Esophagus squamous epithelium (tissue), 5 donors: ENCODE measurements around the gene SUPT4H1. TPM values are rescaled to one million over a fixed set of nuclear protein-coding genes. Genes with fewer than 3 reads are reported as not detected.

Experiments
- DNase-seq: peaks from one replicate; lab custom pipeline; 2025; lab: John Stamatoyannopoulos, UW
- H3K27ac ChIP-seq, 4 donors: fragments of 200-600 bp; sonication (generic); one replicate each; pipeline ENCODE4 v1.5.1; 2016 to 2019; ENCODE audit warnings: mild to moderate bottlenecking in 1 of 4
- H3K27me3 ChIP-seq, 4 donors: fragments of 200-600 bp; sonication (generic); 1 replicate in 3 of 4; 2 replicates in 1 of 4; pipeline versions ENCODE4 v1.5.1 to v1.6.0; 2017 to 2021; ENCODE audit warnings: antibody characterized with exemption in 1 of 4
- H3K36me3 ChIP-seq, 3 donors: fragments of 200-600 bp; sonication (generic); one replicate each; pipeline ENCODE4 v1.5.1; 2016 to 2019
- H3K4me1 ChIP-seq, 3 donors: fragments of 200-600 bp; sonication (generic); one replicate each; pipeline ENCODE4 v1.5.1; 2017 to 2019
- H3K4me3 ChIP-seq, 4 donors: fragments of 200-600 bp; sonication (generic); 1 replicate in 3 of 4; 2 replicates in 1 of 4; pipeline ENCODE4 v1.5.1; 2016 to 2019; ENCODE audit warnings: mild to moderate bottlenecking in 2 of 4, moderate library complexity in 1 of 4
- H3K9me3 ChIP-seq, 3 donors: fragments of 200-600 bp; sonication (generic); one replicate each; pipeline ENCODE4 v1.5.1; 2016 to 2019
- CTCF ChIP-seq, 6 experiments: fragments of 450-650 bp in 4 of 6; fragments of 200-600 bp in 2 of 6; sonication (generic) in 2 of 6; IDR thresholded peaks; one replicate each; pipeline ENCODE4 v1.5.1; 2016 to 2019; ENCODE audit warnings: antibody characterized with exemption in 6 of 6, mild to moderate bottlenecking in 4 of 6, moderate library complexity in 4 of 6
- POLR2A ChIP-seq, 4 donors: fragments of 450-650 bp; IDR thresholded peaks; one replicate each; pipeline ENCODE4 v1.6.1; 2017; ENCODE audit warnings: antibody characterized with exemption in 4 of 4, mild to moderate bottlenecking in 4 of 4, moderate library complexity in 3 of 4
- WGBS, 2 donors: methylation state at CpG; one replicate each; pipeline ENCODE4 v1.1.5; 2018; 5-methylcytosine and 5-hydroxymethylcytosine counted together
- intact Hi-C: fragments of 100-400 bp; cut with DNase I; formaldehyde crosslinking; loops from one replicate; pipeline ENCODE4 v1.15.0; 2022
- total RNA-seq, 4 donors: library from RNA; depleted of rRNA; stranded (reverse); fragments of >200 nt; gene quantifications; one replicate each; pipeline ENCODE4 v1.1.0, GENCODE V29; 2016
- donor health status: DM: yes; HTN: yes; CAD: no.

Gene SUPT4H1
- total RNA-seq, 4 donors from 2014 or later: 29.9 to 54.9 (median 37.0) TPM

GRCh38 chr17:58320570-58321323 is 31.3 kb downstream of the SUPT4H1 start:
- H3K4me3 ChIP-seq: no peak overlapping the region
- no peaks in the 10 kb centered on the region for H3K36me3 ChIP-seq
- DNase-seq: no peak
- H3K9me3 ChIP-seq: no peaks in the 10 kb centered on the region
- 88 to 93% methylated on average over 9 of the region's 9 CpGs for WGBS, 2 donors
- TF ChIP-seq CTCF (IDR thresholded peaks at IDR 0.05) (no peak), POLR2A (IDR thresholded peaks at IDR 0.05) (no peak)
- peaks cover 5 to 33% (median 6%) of the 10 kb centered on the region in 3 donors for H3K4me1 ChIP-seq
- peaks cover 0 to 11% (median 0%) of the 10 kb centered on the region in 4 donors for H3K27me3 ChIP-seq
- no peak overlapping the region for H3K27ac ChIP-seq
- intact Hi-C loops: no loop called here

GRCh38 chr17:58320163-58320558 is 31.8 kb downstream of the SUPT4H1 start:
- no peak overlapping the region for H3K27ac ChIP-seq
- intact Hi-C loops: no loop called here
- H3K4me1 ChIP-seq: peaks cover 4 to 28% (median 5%) of the 10 kb centered on the region in 3 donors
- H3K27me3 ChIP-seq: peaks cover 0 to 10% (median 0%) of the 10 kb centered on the region in 4 donors
- 100% methylated on average over 1 to 5 of the region's 7 CpGs for WGBS, 2 donors
- DNase-seq: no peak
- H3K4me3 ChIP-seq: no peak overlapping the region
- H3K9me3 ChIP-seq: no peaks in the 10 kb centered on the region
- TF ChIP-seq CTCF (IDR thresholded peaks at IDR 0.05) (no peak), POLR2A (IDR thresholded peaks at IDR 0.05) (no peak)
- no peaks in the 10 kb centered on the region for H3K36me3 ChIP-seq

- Histone ChIP-seq H3K27ac (no peak overlapping the region), H3K4me1 (peaks cover 0 to 21% (median 5%) of the 10 kb centered on the region in 3 donors), H3K9me3 (no peaks in the 10 kb centered on the region), H3K36me3 (no peaks in the 10 kb centered on the region), H3K4me3 (no peak overlapping the region), H3K27me3 (peaks cover 0 to 3% (median 0%) of the 10 kb centered on the region in 4 donors)
- DNase-seq: no peak
- TF ChIP-seq POLR2A (IDR thresholded peaks at IDR 0.05) (no peak), CTCF (IDR thresholded peaks at IDR 0.05) (no peak)
- intact Hi-C loops: loop anchor here (5.0 kb wide), 1 partner anchor 128 kb away; no protein-coding TSS in a partner anchor
- WGBS, 2 donors: 78 to 86% methylated on average over 6 to 13 of the region's 25 CpGs
Observed at GRCh38 chr17:58319173-58320162, 32.5 kb downstream of the SUPT4H1 start.

- peaks cover 0 to 14% (median 0%) of the 10 kb centered on the region in 3 donors for H3K4me1 ChIP-seq
- TF ChIP-seq POLR2A (IDR thresholded peaks at IDR 0.05) (no peak), CTCF (IDR thresholded peaks at IDR 0.05) (no peak)
- H3K27me3 ChIP-seq: no peaks in the 10 kb centered on the region
- no peak overlapping the region for H3K4me3 ChIP-seq
- DNase-seq: no peak
- H3K36me3 ChIP-seq: no peaks in the 10 kb centered on the region
- no peak overlapping the region for H3K27ac ChIP-seq
- intact Hi-C loops: loop anchor here (5.0 kb wide), 1 partner anchor 129 kb away; no protein-coding TSS in a partner anchor
- WGBS, 2 donors: 72 to 88% methylated on average over 4 of the region's 7 CpGs
- H3K9me3 ChIP-seq: no peaks in the 10 kb centered on the region
Observed at GRCh38 chr17:58318627-58319172, 33.3 kb downstream of the SUPT4H1 start.
